PC-9 (cell line): Measurements from ENCODE around the gene INTS7. TPM values are rescaled to one million over a fixed set of nuclear protein-coding genes. Genes with fewer than 3 reads are reported as not detected.

Experiments used
- BruUV-seq: library from RNA; stranded (reverse); fragments of 400-500 nt; replicated peaks from 2 replicates; lab custom pipeline; 2021; lab: Mats Ljungman, UMichigan
- CTCF ChIA-PET: fragments of 300-600 bp; sonication (Branson Sonifier 250); formaldehyde crosslinking; loops from one replicate; lab custom pipeline; 2022; ENCODE audit warnings: antibody characterized with exemption; lab: Charles Lee
- POLR2A ChIA-PET: fragments of 300-600 bp; sonication (Branson Sonifier 250); formaldehyde crosslinking; loops from one replicate; lab custom pipeline; 2022; ENCODE audit warnings: antibody characterized with exemption; ENCODE audit not compliant: unreplicated experiment; lab: Charles Lee
- DNase-seq, 2 experiments: peaks; one replicate each; pipeline versions ENCODE4 v3.0.0 to v3.0.0-alpha.2; 2015 to 2022; ENCODE audit warnings: mixed read lengths in 1 of 2
- H2AFZ ChIP-seq: fragments of 200-600 bp; sonication (generic); 2 replicates; pipeline ENCODE4 v1.8.1; 2017; ENCODE audit warnings: antibody characterized with exemption
- H3F3A ChIP-seq: fragments of 200-600 bp; sonication (generic); 2 replicates; pipeline ENCODE4 v1.8.1; 2017; ENCODE audit warnings: antibody characterized with exemption, mild to moderate bottlenecking, low read depth; ENCODE audit not compliant: insufficient read depth
- H3K27ac ChIP-seq: fragments of 200-600 bp; sonication (generic); 2 replicates; pipeline ENCODE4 v1.6.1; 2016; ENCODE audit warnings: mixed run types
- H3K27me3 ChIP-seq: fragments of 200-600 bp; sonication (generic); 2 replicates; pipeline ENCODE4 v1.6.1; 2016; ENCODE audit warnings: low read depth, mixed run types; ENCODE audit not compliant: insufficient read depth
- H3K36me3 ChIP-seq: fragments of 200-600 bp; sonication (generic); 2 replicates; pipeline ENCODE4 v1.6.1; 2016; ENCODE audit warnings: low read depth, mixed run types
- H3K4me1 ChIP-seq: fragments of 200-600 bp; sonication (generic); replicated peaks from 2 replicates; pipeline ENCODE4 v1.6.1; 2016; ENCODE audit warnings: mixed run types; ENCODE audit not compliant: insufficient read depth
- H3K4me2 ChIP-seq: fragments of 200-600 bp; sonication (generic); 2 replicates; pipeline ENCODE4 v1.6.1; 2017; ENCODE audit warnings: mixed run types
- H3K4me3 ChIP-seq: fragments of 200-600 bp; sonication (generic); 2 replicates; pipeline ENCODE4 v1.6.1; 2016; ENCODE audit warnings: mixed run types
- H3K79me2 ChIP-seq: fragments of 200-600 bp; sonication (generic); 2 replicates; pipeline ENCODE4 v1.6.1; 2017; ENCODE audit warnings: low read depth, mixed run types
- H3K9me2 ChIP-seq: fragments of 200-600 bp; sonication (generic); 2 replicates; pipeline ENCODE4 v1.8.1; 2017; ENCODE audit warnings: mild to moderate bottlenecking; ENCODE audit not compliant: insufficient read depth
- H3K9me3 ChIP-seq: fragments of 200-600 bp; sonication (generic); 2 replicates; pipeline ENCODE4 v1.8.1; 2016; ENCODE audit warnings: low read depth; ENCODE audit not compliant: insufficient read depth
- H4K20me1 ChIP-seq: fragments of 200-600 bp; sonication (generic); 2 replicates; pipeline ENCODE4 v1.8.1; 2017; ENCODE audit not compliant: insufficient read depth
- EZH2 ChIP-seq: fragments of 200-600 bp; sonication (generic); IDR thresholded peaks from 2 replicates; pipeline ENCODE4 v1.8.0; 2017; ENCODE audit warnings: antibody characterized with exemption, low read depth
- intact Hi-C: fragments of 100-400 bp; cut with micrococcal nuclease; formaldehyde crosslinking; loops from one replicate; pipeline ENCODE4 v1.10.0; 2022; ENCODE audit not compliant: unreplicated experiment
- total RNA-seq: library from RNA; stranded (reverse); gene quantifications from 2 replicates; pipeline ENCODE4 v1.2.3, GENCODE V29; 2021
- TF ChIP-seq, protein P1 (sequence below): fragments of 200-600 bp; sonication (generic); conservative IDR thresholded peaks from 2 replicates; pipeline ENCODE4 v1.6.1; 2017; ENCODE audit warnings: mixed run types, antibody characterized with exemption, mild to moderate bottlenecking, moderate library complexity

The INTS7 gene
- total RNA-seq, 1 experiment from 2014 or later, result 24.7 TPM

DNA sequence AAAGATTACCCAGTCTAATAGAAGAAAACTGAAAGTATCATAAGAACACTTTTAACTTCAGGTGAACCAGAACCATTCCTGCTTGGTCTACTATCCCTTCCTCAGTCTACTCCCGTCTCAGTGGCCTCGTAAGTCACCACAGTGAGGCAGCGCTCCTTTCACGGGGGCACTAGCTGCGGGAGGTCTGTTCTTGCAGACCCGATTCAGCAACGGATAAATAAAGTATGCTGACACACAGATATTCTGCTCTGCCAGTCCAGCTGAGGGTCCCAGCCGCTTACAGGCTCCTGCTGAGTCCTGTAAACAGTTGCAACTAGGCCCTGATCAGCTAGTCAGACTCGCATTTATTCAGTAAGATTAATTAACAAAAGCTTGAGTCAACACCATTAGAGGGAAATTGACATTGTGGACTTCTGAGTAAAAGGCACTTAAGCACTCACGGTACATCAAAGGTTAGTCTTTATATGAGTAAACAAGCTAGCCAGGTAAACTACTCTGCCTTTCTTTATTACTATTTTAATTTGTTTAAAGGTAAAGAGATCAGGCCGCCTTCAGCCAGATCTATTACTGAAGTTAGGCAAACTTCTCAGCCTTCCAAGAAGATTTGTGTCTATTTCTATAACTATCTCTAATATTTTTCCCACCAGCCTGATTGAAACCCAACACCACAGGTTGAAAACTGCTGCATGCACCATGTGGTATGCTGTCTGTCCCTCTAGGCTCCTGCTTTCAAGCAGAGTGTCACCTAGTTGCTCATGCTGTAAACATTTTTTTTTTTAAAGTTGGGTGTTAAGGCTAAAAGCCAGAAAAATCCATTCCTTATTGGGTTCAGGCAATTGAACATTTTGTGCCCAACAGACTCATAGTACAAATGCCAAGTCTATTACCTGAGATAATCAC lies 87.7 kb downstream of the INTS7 start:
- Histone ChIP-seq H3K9me2 (no peaks in the 10 kb centered on the region), H3K4me2 (no peak overlapping the region), H3F3A (peaks cover 14% of the 10 kb centered on the region; the same call in 1 of the 2 replicates), H4K20me1 (no peaks in the 10 kb centered on the region), H3K27me3 (no peaks in the 10 kb centered on the region), H3K4me1 (peaks cover 15% of the 10 kb centered on the region), H3K36me3 (no peaks in the 10 kb centered on the region), H3K27ac (no peak overlapping the region), H3K79me2 (no peaks in the 10 kb centered on the region), H3K9me3 (no peaks in the 10 kb centered on the region), H2AFZ (no peak overlapping the region), H3K4me3 (no peak overlapping the region)
- BruUV-seq, result no TSS peak
- POLR2A ChIA-PET, result no interaction called here
- DNase-seq, result no peak
- CTCF ChIA-PET, result no interaction called here
- TF ChIP-seq EZH2, result no peak
- TF ChIP-seq, protein P1, sequence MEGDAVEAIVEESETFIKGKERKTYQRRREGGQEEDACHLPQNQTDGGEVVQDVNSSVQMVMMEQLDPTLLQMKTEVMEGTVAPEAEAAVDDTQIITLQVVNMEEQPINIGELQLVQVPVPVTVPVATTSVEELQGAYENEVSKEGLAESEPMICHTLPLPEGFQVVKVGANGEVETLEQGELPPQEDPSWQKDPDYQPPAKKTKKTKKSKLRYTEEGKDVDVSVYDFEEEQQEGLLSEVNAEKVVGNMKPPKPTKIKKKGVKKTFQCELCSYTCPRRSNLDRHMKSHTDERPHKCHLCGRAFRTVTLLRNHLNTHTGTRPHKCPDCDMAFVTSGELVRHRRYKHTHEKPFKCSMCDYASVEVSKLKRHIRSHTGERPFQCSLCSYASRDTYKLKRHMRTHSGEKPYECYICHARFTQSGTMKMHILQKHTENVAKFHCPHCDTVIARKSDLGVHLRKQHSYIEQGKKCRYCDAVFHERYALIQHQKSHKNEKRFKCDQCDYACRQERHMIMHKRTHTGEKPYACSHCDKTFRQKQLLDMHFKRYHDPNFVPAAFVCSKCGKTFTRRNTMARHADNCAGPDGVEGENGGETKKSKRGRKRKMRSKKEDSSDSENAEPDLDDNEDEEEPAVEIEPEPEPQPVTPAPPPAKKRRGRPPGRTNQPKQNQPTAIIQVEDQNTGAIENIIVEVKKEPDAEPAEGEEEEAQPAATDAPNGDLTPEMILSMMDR, result no peak
- intact Hi-C loops, result no loop called here

DNA sequence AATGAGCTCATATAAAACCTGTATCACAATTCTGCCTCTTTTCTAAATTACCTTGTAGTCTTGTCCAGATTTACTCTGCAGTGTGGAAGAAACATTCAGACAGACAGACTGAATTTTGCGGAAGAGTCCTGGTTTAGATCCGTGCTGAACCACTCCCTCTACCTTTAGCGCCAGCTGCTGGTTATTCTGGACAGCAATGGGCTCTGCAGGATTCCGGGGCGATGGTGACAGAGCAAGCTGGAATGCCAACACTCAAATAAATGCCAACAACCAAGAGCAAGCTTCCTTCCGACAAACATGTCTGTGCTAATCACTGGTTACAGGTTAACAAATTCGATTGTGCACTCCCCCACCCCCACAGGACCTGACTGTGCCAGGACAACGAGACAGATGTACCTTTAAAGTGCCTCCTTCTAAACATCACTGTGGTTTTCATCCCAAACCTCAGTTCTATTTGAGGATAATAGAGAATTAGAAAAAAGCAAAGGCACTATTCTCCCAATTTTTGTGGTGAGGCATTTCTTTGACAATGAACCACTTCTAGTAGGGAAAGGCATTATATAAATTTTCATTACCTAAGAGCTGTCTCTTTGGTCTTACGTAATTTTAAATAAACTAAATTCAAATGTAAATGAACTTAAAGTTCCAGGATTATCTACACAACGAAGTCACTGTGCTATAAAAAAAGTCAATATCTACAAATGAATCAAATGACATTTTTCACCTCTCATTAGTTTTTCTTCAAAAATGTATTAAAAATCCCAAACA lies 90.4 kb downstream of the INTS7 start:
- no peak for TF ChIP-seq EZH2
- TF ChIP-seq, protein P1, result no peak
- POLR2A ChIA-PET, result interaction anchor here (0.7 kb wide), 1 partner anchor 433 kb away, joined by 4 read pairs; no protein-coding TSS in a partner anchor

DNA sequence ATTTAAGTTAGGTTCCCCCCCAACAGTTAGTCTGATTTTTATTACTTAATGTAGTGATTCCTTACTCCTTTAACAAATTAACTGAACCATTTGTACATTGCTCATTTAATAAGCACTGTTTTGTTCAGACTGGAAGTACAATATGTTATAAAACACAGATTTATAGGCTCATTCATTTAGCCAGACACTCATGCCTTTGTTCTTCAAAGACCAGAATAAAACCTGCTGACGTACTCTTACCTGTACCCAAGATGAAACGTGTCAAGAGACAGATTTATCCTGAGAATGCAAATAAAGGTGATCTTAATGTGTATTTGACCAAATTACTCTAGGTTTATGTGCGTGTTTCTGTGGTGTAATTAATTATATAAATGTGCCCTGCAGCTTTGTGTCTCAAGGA lies 92.8 kb downstream of the INTS7 start:
- Histone ChIP-seq H3K27ac (no peak overlapping the region), H3K79me2 (no peaks in the 10 kb centered on the region), H3K27me3 (no peaks in the 10 kb centered on the region), H4K20me1 (no peaks in the 10 kb centered on the region), H3K36me3 (no peaks in the 10 kb centered on the region), H3K4me3 (no peak overlapping the region), H3K9me2 (no peaks in the 10 kb centered on the region), H3K9me3 (no peaks in the 10 kb centered on the region), H3F3A (no peaks in the 10 kb centered on the region), H2AFZ (no peak overlapping the region), H3K4me2 (no peak overlapping the region), H3K4me1 (no peaks in the 10 kb centered on the region)
- TF ChIP-seq EZH2, result no peak
- TF ChIP-seq, protein P1, result no peak
- intact Hi-C loops, result no loop called here
- no peak for DNase-seq
- BruUV-seq, result no TSS peak
- ChIA-PET CTCF (no interaction called here), POLR2A (no interaction called here)

More for the DNA sequence above, 90.4 kb downstream of the INTS7 start:
- Histone ChIP-seq H2AFZ (no peak overlapping the region), H3K4me1 (no peaks in the 10 kb centered on the region), H3K4me2 (no peak overlapping the region), H3K9me3 (no peaks in the 10 kb centered on the region), H4K20me1 (no peaks in the 10 kb centered on the region), H3K79me2 (no peaks in the 10 kb centered on the region), H3F3A (no peaks in the 10 kb centered on the region), H3K4me3 (no peak overlapping the region), H3K27ac (no peak overlapping the region), H3K27me3 (no peaks in the 10 kb centered on the region), H3K36me3 (no peaks in the 10 kb centered on the region), H3K9me2 (no peaks in the 10 kb centered on the region)
- intact Hi-C loops, result loop anchor here (1.0 kb wide), 1 partner anchor 247 kb away; no protein-coding TSS in a partner anchor
- CTCF ChIA-PET, result interaction anchor here (1.0 to 1.5 kb wide), 2 partner anchors 203 to 247 kb away, joined by 3 to 4 read pairs; no protein-coding TSS in a partner anchor
- no TSS peak for BruUV-seq
- peak in 1 of 2 experiments; percentile 48 for DNase-seq
